Central memory CD4-positive, alpha-beta T cell (primary cell): ENCODE measurements around the gene GSTA3.
"Not testable (repeated sequence)": the region's sequence is repeated elsewhere in the genome, so short reads cannot be mapped to it uniquely, and the experiment has no call there.

ENCODE experiments used
- DNase-seq: peaks from one replicate; pipeline ENCODE4 v3.0.0; 2022

Gene GSTA3

GRCh38 chr6:52909131-52909530 is 367 bp downstream of the GSTA3 start:
- DNase-seq: no peak

GRCh38 chr6:52908526-52908925 is 972 bp downstream of the GSTA3 start:
- DNase-seq: no peak

- no peak for DNase-seq
Observed at GRCh38 chr6:52904562-52905279, 4.8 kb downstream of the GSTA3 start.

GRCh38 chr6:52900536-52900935 is 9.0 kb downstream of the GSTA3 start:
- DNase-seq: no peak

- not testable (repeated sequence) for DNase-seq
Observed at GRCh38 chr6:52895790-52896189, 13.7 kb downstream of the GSTA3 start.

- no peak for DNase-seq
Observed at GRCh38 chr6:52894285-52894684, 15.2 kb downstream of the GSTA3 start.

- DNase-seq: no peak
Observed at GRCh38 chr6:52893803-52894202, 15.7 kb downstream of the GSTA3 start.

- no peak for DNase-seq
Observed at GRCh38 chr6:52893221-52893620, 16.3 kb downstream of the GSTA3 start.

- no peak for DNase-seq
Observed at GRCh38 chr6:52890018-52890417, 19.5 kb downstream of the GSTA3 start.

- no peak for DNase-seq
Observed at GRCh38 chr6:52887910-52888524, 21.5 kb downstream of the GSTA3 start.

- peak; percentile 59 for DNase-seq
Observed at GRCh38 chr6:52881996-52882841, 27.3 kb downstream of the GSTA3 start.

- no peak for DNase-seq
Observed at GRCh38 chr6:52881662-52881995, 27.9 kb downstream of the GSTA3 start.

GRCh38 chr6:52877786-52878185 is 31.7 kb downstream of the GSTA3 start:
- DNase-seq: no peak

- no peak for DNase-seq
Observed at GRCh38 chr6:52877168-52877567, 32.3 kb downstream of the GSTA3 start.

GRCh38 chr6:52876056-52876787 is 33.3 kb downstream of the GSTA3 start:
- no peak for DNase-seq

- no peak for DNase-seq
Observed at GRCh38 chr6:52872031-52872430, 37.5 kb downstream of the GSTA3 start.

- DNase-seq: no peak
Observed at GRCh38 chr6:52871621-52872020, 37.9 kb downstream of the GSTA3 start.

- not testable (repeated sequence) for DNase-seq
Observed at GRCh38 chr6:52870335-52871091, 39.0 kb downstream of the GSTA3 start.

- DNase-seq: not testable (repeated sequence)
Observed at GRCh38 chr6:52868899-52869298, 40.6 kb downstream of the GSTA3 start.

- DNase-seq: no peak
Observed at GRCh38 chr6:52868240-52868639, 41.3 kb downstream of the GSTA3 start.

- not testable (repeated sequence) for DNase-seq
Observed at GRCh38 chr6:52861151-52861550, 48.3 kb downstream of the GSTA3 start.

GRCh38 chr6:52858416-52858815 is 51.1 kb downstream of the GSTA3 start:
- DNase-seq: no peak
